ENCODE data around the gene ITFG1.
"Not testable (repeated sequence)": the region's sequence is repeated elsewhere in the genome, so short reads cannot be mapped to it uniquely, and the experiment has no call there.

The ITFG1 gene

GRCh38 chr16:47470810-47471209 is 9.9 kb upstream of the ITFG1 start:
- DNase-seq, result no peak

DNA sequence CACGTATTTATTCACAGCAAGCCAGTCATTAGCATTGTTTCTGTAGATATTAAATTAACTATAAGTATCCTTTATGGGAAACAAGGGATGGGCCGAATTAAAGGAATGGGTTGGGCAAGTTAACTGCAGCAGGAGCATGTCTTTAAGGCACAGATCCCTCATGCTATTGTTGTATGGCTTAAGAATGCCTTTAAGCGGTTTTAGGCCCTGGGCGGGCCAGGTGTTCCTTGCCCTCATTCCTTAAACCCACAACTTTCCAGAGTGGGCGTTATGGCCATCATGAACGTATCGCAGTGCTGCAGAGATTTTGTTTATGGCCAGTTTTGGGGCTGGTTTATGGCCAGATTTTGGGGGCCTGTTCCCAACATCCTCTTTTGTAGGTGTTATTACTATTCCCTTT is 9.3 kb upstream of the ITFG1 start:
- no peak for DNase-seq

DNA sequence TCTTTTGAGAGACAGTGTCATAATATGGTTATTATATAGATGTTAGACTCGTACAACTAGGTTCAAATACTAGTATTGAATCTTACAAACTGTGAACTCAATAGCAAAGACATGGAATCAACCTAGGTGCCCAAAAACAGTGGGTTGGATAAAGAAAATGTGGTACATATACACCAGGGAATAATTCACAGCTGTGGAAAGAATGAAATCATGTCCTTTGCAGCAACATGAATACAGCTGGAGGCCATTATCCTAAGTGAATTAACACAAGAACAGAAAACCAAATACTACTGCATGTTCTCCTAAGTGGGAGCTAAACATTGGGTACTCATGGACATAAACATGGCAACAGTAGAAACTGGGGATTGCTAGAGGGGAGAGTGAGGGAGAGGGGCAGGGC is 8.4 kb upstream of the ITFG1 start:
- no peak for DNase-seq

- not testable (repeated sequence) for DNase-seq
Measured at GRCh38 chr16:47468070-47468689, 7.3 kb upstream of the ITFG1 start.

DNA sequence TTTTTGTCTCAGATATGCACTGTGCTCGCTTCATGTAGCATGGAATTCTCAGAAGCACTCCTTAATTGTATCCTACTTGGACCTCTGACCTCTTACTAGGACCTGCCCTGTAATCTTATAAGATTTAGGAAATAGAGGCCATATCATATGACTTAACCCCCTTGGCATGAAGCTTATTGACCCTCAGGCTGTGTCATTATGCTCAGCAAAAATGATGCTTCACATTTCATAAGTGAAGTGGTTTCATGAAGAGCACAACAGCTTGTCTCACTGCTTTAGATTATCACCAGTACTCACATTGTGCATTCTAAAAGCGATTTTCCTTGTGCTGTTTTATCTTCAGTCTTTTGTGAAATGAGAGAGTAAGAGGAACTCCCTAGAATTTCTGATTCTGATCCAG is 6.6 kb upstream of the ITFG1 start:
- no peak for DNase-seq

GRCh38 chr16:47465919-47466630 is 5.2 kb upstream of the ITFG1 start:
- no peak for DNase-seq

DNA sequence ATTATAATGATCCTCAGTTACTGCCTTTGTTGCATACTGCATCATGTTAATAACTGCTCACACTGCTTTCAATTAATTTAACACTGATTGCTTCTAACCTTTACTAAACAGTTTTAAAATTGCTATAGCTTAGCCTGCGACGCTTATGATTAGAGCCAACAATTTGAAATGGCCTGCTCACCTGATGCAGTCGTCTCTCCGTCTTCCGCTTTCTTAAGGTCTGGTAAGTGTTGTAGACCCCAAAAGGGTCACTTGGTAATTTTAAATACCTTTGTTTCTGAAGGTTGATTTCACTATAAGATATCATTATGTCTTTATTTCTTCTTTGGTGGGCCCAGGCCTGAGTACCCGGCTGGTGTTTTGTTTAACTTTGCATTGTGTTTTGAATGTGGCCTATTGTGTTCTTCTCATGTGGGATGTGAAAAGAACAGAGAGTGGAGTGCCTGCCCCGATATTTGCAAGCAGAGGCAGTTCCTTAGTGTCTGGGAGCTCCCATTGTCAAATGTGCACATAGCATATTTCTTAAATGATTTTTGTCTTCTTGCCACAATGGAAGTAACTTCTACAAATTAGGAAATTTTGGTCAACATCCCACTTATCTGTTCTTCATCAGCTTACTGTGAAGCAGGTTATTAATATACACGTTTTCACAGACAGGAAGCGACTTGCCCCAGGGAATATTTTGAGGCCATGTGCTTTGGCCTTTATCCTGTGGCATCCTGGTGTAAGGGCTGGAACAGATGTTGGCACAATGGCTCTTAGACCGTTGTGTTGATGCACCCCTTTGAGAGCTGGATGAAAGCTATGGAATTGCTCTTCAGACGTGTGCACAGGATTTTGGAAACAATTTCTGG is 3.1 kb upstream of the ITFG1 start:
- no peak for DNase-seq

DNA sequence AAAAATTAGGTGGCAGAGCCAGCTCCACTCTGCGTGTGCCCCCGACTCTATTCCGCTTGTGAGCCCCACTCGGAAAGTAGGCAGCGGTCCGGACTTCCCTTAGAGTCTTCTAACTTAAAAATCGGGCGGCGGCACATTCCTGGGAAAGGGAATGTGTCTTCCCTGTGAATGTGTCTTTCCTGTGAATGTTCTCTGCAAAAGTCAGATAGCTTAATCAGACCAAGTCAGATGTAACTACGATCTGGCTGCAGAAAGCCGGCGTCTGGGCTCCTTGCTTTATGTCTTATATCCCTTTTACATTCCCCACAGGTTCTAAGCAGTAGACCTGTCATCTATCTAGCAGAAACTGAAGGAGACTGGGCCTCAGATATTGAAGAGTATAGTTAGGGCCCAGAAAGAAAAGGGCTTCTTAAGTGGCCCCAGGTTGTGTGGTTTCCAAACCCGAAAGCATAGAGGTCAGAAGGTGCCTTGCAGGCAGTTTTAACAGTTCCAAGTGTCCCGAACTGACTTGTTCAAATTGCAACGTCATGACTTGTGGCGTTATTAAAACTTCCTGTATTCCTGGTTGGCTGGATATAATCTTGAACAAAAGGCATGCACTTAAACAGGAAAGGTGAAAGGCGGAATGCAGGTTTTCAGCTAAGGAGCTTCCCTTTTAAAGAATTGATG is 869 bp upstream of the ITFG1 start:
- no peak for DNase-seq

DNA sequence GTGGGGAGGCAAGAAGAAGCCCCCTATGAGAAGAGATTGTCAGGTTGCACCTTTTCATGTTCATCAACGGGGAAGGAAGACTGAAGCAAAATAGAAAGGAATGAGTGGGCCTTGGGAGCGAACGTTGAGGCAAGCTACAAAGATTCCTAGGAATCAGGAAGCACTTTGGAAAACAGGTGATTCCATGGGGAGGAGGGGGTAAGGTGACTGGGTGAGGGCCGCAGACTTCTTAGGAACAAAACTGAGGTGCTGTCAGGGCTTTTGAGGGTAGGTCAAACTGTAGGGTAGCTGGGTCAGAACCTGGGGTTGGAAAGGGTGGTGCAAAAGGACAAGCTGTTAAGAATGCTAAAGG is 528 bp downstream of the ITFG1 start:
- DNase-seq, result no peak

DNA sequence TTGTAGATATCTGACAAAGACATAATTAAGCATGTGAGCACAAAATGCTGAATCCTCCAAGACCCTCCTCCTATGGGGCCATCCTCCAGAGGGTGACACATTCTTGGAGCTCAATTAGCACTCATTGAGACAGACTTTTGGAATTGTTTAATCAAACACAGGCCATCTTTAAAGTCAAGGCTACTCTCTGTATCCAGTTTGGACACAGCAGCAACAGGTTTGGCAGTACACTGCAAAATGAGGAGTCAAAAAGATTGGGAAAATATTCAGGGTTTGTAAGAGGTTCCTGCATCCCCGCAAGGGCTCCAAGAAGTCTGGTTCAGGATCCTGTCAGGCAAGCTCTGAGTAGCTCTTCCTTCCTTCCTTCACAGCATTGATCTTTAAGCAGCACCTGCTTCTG is 1.3 kb downstream of the ITFG1 start:
- DNase-seq, result no peak

DNA sequence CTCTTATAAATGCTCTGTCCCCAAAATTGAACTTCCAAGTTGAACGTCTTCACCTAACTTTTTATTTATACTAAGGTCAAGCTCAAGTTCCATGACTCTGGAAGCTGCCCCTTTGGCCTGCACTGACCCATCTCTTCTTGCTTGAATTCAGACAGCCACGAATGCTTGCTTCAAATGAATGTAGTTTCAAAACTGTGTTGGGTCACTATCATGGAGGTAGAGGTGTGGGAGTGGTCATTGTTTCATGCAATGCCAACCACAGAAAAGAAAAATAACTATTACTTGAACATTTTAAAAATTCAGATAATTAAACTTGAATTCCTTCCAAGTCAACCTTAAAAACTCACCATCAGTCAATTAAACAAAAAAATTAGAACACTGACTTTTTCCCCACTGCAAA is 2.5 kb downstream of the ITFG1 start:
- no peak for DNase-seq

- no peak for DNase-seq
Measured at GRCh38 chr16:47449788-47450187, 11.1 kb downstream of the ITFG1 start.

- DNase-seq, result no peak
Measured at GRCh38 chr16:47448830-47449575, 11.9 kb downstream of the ITFG1 start.

DNA sequence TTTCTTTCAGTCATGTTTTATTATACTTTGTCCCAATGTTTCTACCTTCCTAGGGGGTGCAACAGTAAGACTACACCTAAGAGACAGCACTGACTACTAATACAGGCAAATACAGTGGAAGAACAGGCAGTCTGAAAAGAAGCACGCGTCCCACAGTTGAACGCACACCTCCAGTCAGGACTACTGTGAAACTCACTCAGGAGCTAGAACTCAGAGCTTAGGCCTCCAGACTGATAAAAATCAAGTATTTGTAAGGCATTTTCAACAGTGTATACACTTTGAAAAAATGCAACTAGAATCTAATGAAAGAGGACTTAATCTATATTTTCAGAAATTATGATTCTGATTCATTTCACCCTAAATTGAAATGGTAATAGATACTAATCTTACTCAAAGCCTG is 14.4 kb downstream of the ITFG1 start:
- no peak for DNase-seq

DNA sequence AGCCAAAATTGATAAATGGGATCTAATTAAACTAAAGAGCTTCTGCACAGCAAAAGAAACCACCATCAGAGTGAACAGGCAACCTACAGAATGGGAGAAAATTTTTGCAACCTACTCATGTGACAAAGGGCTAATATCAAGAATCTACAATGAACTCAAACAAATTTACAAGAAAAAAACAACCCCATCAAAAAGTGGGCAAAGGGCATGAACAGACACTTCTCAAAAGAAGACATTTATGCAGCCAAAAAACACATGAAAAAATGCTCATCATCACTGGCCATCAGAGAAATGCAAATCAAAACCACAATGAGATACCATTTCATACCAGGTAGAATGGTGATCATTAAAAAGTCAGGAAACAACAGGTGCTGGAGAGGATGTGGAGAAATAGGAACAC is 18.0 kb downstream of the ITFG1 start:
- not testable (repeated sequence) for DNase-seq

- DNase-seq, result not testable (repeated sequence)
Measured at GRCh38 chr16:47440066-47440465, 20.8 kb downstream of the ITFG1 start.

DNA sequence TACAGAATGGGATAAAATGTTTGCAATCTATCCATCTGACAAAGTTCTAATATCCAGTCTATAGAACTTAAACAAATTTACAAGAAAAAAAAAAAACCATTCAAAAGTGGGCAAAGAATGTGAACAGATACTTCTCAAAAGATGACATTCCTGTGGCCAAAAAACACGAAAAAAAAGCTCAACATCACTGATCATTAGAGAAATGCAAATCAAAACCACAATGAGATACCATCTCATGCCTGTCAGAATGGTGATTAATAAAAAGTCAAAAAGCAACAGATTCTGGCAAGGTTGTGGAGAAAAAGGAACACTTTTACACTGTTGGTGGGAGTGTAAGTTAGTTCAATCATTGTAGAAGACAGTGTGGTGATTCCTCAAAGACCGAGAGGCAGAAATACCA is 26.6 kb downstream of the ITFG1 start:
- DNase-seq, result not testable (repeated sequence)

- DNase-seq, result no peak
Measured at GRCh38 chr16:47431960-47432359, 28.9 kb downstream of the ITFG1 start.

GRCh38 chr16:47426806-47427205 is 34.1 kb downstream of the ITFG1 start:
- no peak for DNase-seq

GRCh38 chr16:47424846-47425245 is 36.0 kb downstream of the ITFG1 start:
- no peak for DNase-seq

GRCh38 chr16:47416869-47417268 is 44.0 kb downstream of the ITFG1 start:
- DNase-seq, result no peak

GRCh38 chr16:47413041-47413440 is 47.8 kb downstream of the ITFG1 start:
- DNase-seq, result no peak

DNA sequence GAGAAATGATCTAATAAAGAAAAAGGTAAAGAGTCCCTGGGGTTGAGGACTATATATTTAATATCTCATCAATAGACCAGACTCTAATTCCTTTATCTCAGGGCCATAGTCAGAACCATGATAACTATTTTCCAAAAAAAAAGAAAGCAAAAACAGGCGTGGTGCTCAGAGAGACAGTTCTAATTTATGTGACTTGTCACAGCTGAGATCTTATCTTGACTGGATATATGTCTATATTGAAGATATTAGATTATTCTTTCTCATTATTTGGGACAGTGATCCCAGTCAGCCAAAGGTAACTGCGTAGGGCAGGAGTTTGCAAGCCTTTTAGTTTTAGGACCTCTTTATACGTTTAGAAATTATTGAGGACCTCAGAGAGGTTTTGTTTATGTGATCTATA is 52.4 kb downstream of the ITFG1 start:
- DNase-seq, result no peak

Data from SHP77 treated with DMSO at 0.1 percent for 48 hours (cell line).